GM23338 (cell line): ENCODE measurements around the gene LMX1B. TPM values are rescaled to one million over a fixed set of nuclear protein-coding genes. Genes with fewer than 3 reads are reported as not detected.

Source experiments
- ATAC-seq: fragments of 200-7000 bp; cut with Tn5 transposase; 3 replicates; pipeline ENCODE4 v1.9.1; 2020
- DNase-seq: peaks from one replicate; pipeline ENCODE4 v3.0.0-alpha.2; 2015; ENCODE audit warnings: low spot score
- H2AFZ ChIP-seq: fragments of 200-600 bp; sonication (generic); 2 replicates; pipeline ENCODE4 v1.8.0; 2016; ENCODE audit warnings: antibody characterized with exemption, mild to moderate bottlenecking, moderate library complexity
- H3F3A ChIP-seq: fragments of 200-600 bp; sonication (generic); replicated peaks from 2 replicates; pipeline ENCODE4 v1.8.0; 2017; ENCODE audit warnings: antibody characterized with exemption, mixed run types, low read depth
- H3K27ac ChIP-seq: fragments of 200-600 bp; sonication (generic); 2 replicates; pipeline ENCODE4 v1.6.1; 2016; ENCODE audit warnings: low read depth
- H3K27me3 ChIP-seq: fragments of 200-600 bp; sonication (generic); 2 replicates; pipeline ENCODE4 v1.8.0; 2016; ENCODE audit warnings: mild to moderate bottlenecking, mixed run types, moderate library complexity; ENCODE audit not compliant: insufficient read depth
- H3K36me3 ChIP-seq: fragments of 200-600 bp; sonication (generic); 2 replicates; pipeline ENCODE4 v1.8.0; 2016; ENCODE audit warnings: mild to moderate bottlenecking; ENCODE audit not compliant: insufficient read depth
- H3K4me1 ChIP-seq: fragments of 200-600 bp; sonication (generic); 2 replicates; pipeline ENCODE4 v1.8.0; 2016; ENCODE audit warnings: mild to moderate bottlenecking, moderate library complexity; ENCODE audit not compliant: insufficient read depth
- H3K4me2 ChIP-seq: fragments of 200-600 bp; sonication (generic); 2 replicates; pipeline ENCODE4 v1.7.1; 2017; ENCODE audit warnings: mixed run types
- H3K4me3 ChIP-seq: fragments of 200-600 bp; sonication (generic); 2 replicates; pipeline ENCODE4 v1.6.1; 2016; ENCODE audit warnings: mixed run types
- H3K79me2 ChIP-seq: fragments of 200-600 bp; sonication (generic); replicated peaks from 2 replicates; pipeline ENCODE4 v1.8.0; 2017; ENCODE audit warnings: mild to moderate bottlenecking; ENCODE audit not compliant: insufficient read depth
- H3K9me2 ChIP-seq: fragments of 200-600 bp; sonication (generic); 2 replicates; pipeline ENCODE4 v1.8.0; 2017; ENCODE audit not compliant: insufficient read depth
- H4K20me1 ChIP-seq: fragments of 200-600 bp; sonication (generic); replicated peaks from 2 replicates; pipeline ENCODE4 v1.8.0; 2017; ENCODE audit warnings: mild to moderate bottlenecking; ENCODE audit not compliant: insufficient read depth
- H3K27ac Mint-ChIP-seq: 2 replicates; pipeline ENCODE4 v1.8.0; 2020; ENCODE audit warnings: inconsistent platforms, mild to moderate bottlenecking, moderate library complexity, mixed read lengths
- H3K27me3 Mint-ChIP-seq: 3 replicates; pipeline ENCODE4 v1.8.0; 2022; ENCODE audit warnings: low read depth, mild to moderate bottlenecking, moderate library complexity, mixed read lengths, inconsistent platforms; ENCODE audit not compliant: insufficient read depth, poor library complexity
- H3K36me3 Mint-ChIP-seq: 3 replicates; pipeline ENCODE4 v1.8.0; 2021; ENCODE audit warnings: low read depth, mild to moderate bottlenecking, inconsistent platforms, moderate library complexity, mixed read lengths
- H3K4me1 Mint-ChIP-seq: 3 replicates; pipeline ENCODE4 v1.8.0; 2020; ENCODE audit warnings: mild to moderate bottlenecking, inconsistent platforms, mixed read lengths
- H3K4me3 Mint-ChIP-seq: 3 replicates; pipeline ENCODE4 v1.8.0; 2021; ENCODE audit warnings: moderate library complexity, mild to moderate bottlenecking, inconsistent platforms, mixed read lengths
- H3K9me3 Mint-ChIP-seq: 3 replicates; pipeline ENCODE4 v1.8.0; 2020; ENCODE audit warnings: moderate library complexity, mild to moderate bottlenecking, inconsistent platforms, mixed read lengths
- CREB1 ChIP-seq: fragments of 250-450 bp; sonication (Bioruptor Pico); IDR thresholded peaks from 2 replicates; pipeline ENCODE4 v1.5.0; 2020; ENCODE audit warnings: low read depth, mild to moderate bottlenecking, moderate library complexity
- EZH2phosphoT487 ChIP-seq: fragments of 200-600 bp; sonication (generic); IDR thresholded peaks from one replicate; pipeline ENCODE4 v1.8.1; 2018; ENCODE audit warnings: antibody characterized with exemption; ENCODE audit not compliant: unreplicated experiment
- JUNB ChIP-seq: IDR thresholded peaks from one replicate; pipeline ENCODE4 v1.6.1; 2016; ENCODE audit warnings: antibody characterized with exemption; ENCODE audit not compliant: unreplicated experiment
- NANOG ChIP-seq: IDR thresholded peaks from 2 replicates; pipeline ENCODE4 v1.6.1; 2016; ENCODE audit warnings: antibody characterized with exemption, borderline replicate concordance
- POLR2AphosphoS5 ChIP-seq: IDR thresholded peaks from 2 replicates; pipeline ENCODE4 v1.6.1; 2016; ENCODE audit warnings: antibody characterized with exemption, low read depth
- STAT1 ChIP-seq: IDR thresholded peaks from one replicate; pipeline ENCODE4 v1.6.1; 2016; ENCODE audit warnings: antibody characterized with exemption; ENCODE audit not compliant: unreplicated experiment
- ZNF114 ChIP-seq: fragments of 250-450 bp; sonication (Bioruptor Pico); IDR thresholded peaks from 2 replicates; pipeline ENCODE4 v1.5.0; 2020; ENCODE audit warnings: mild to moderate bottlenecking, moderate library complexity
- ZNF331 ChIP-seq: fragments of 250-450 bp; sonication (Bioruptor Pico); IDR thresholded peaks from 2 replicates; pipeline ENCODE4 v1.5.0; 2020; ENCODE audit warnings: low read depth, mild to moderate bottlenecking, moderate library complexity
- polyA plus RNA-seq: library from polyadenylated mRNA; unstranded; fragments of >200 nt; fragmentation: Nextera tagmentation; extraction: Ambion mirVana; gene quantifications from 2 replicates; pipeline ENCODE4 v1.2.1, GENCODE V29; 2016
- total RNA-seq: library from RNA; depleted of rRNA; stranded (reverse); fragments of >200 nt; shearing (Covaris generic); gene quantifications from 2 replicates; pipeline ENCODE4 v1.2.3, GENCODE V29; 2014
- TF ChIP-seq, protein P1 (sequence below): IDR thresholded peaks from 2 replicates; pipeline ENCODE4 v1.6.1; 2016; ENCODE audit warnings: antibody characterized with exemption
- TF ChIP-seq, protein P2 (sequence below), 2 experiments: fragments of 200-600 bp in 1 of 2; sonication (generic) in 1 of 2; conservative IDR thresholded peaks; 2 replicates each; pipeline versions ENCODE4 v1.5.1 to v1.6.1; 2016 to 2017; ENCODE audit warnings: antibody characterized with exemption in 2 of 2, low read depth in 2 of 2, mild to moderate bottlenecking in 2 of 2, moderate library complexity in 1 of 2
- TF ChIP-seq, protein P3 (sequence below): IDR thresholded peaks from one replicate; pipeline ENCODE4 v1.6.1; 2018; ENCODE audit warnings: antibody characterized with exemption; ENCODE audit not compliant: unreplicated experiment

The LMX1B gene
- total and polyA plus RNA-seq, 2 experiments from 2014 or later: 0.08 to 0.21 TPM

DNA sequence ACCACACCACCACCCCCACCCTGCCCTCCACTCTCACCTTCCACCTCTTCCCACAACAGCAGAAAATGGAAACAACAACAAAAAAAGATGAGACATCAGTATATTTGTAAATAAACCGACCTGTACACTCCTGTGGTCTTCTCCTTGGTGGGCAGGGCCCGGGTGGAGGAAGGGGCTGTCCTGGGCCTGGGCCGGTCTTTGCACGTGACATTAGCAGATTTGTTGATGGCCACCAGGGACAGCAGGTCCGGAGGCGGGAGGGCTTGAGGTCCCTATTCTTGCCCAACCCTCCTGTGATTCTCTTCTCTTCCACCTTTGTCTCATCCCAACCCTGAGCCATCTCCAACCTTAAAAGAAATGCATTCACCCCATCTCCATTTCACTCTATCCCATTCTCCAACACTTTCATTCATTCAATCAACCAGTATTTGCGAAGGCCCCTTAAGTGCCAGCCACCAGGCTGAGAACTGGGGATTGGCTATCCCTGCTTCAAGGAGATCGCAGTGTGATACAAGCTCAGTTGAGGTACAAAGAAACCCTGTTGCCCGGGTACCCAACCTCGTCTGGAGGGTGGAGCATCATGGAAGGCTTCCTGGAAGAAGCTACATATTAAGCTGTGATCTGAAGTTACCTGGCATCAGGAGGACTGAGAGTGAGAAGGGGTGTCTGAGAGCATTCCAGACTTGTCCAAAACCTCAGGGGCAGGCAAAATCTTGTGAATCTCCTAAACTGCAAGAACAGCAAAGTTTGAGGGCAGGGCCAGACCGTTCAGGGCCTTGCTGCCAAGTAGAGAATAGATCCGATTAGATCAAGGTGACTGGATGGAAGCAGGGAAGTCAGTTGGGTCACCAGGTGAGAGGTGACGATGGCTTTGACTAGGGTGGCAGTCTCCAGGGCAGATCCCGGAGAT is 87.4 kb downstream of the LMX1B start:
- H3K4me1 Mint-ChIP-seq: peaks cover 27% of the 10 kb centered on the region
- no peak overlapping the region for H3K27ac Mint-ChIP-seq
- Histone ChIP-seq H3K27me3 (peaks cover 24% of the 10 kb centered on the region), H3K4me2 (no peak overlapping the region), H3F3A (no peaks in the 10 kb centered on the region), H3K27ac (no peak overlapping the region), H4K20me1 (no peaks in the 10 kb centered on the region), H3K79me2 (no peaks in the 10 kb centered on the region), H3K9me2 (no peaks in the 10 kb centered on the region), H3K36me3 (no peaks in the 10 kb centered on the region), H3K4me3 (no peak overlapping the region), H3K4me1 (peaks cover 3% of the 10 kb centered on the region), H2AFZ (no peak overlapping the region)
- ATAC-seq (no peak), DNase-seq (no peak)
- peaks cover 38% of the 10 kb centered on the region for H3K27me3 Mint-ChIP-seq
- H3K4me3 Mint-ChIP-seq: no peak overlapping the region
- H3K36me3 Mint-ChIP-seq: no peaks in the 10 kb centered on the region
- no peaks in the 10 kb centered on the region for H3K9me3 Mint-ChIP-seq
- TF ChIP-seq ZNF114 (no peak), EZH2phosphoT487 (no peak), POLR2AphosphoS5 (no peak), ZNF331 (CRISPR knock-in tag) (no peak), CREB1 (CRISPR knock-in tag) (no peak), STAT1 (no peak)
- TF ChIP-seq, protein P1, sequence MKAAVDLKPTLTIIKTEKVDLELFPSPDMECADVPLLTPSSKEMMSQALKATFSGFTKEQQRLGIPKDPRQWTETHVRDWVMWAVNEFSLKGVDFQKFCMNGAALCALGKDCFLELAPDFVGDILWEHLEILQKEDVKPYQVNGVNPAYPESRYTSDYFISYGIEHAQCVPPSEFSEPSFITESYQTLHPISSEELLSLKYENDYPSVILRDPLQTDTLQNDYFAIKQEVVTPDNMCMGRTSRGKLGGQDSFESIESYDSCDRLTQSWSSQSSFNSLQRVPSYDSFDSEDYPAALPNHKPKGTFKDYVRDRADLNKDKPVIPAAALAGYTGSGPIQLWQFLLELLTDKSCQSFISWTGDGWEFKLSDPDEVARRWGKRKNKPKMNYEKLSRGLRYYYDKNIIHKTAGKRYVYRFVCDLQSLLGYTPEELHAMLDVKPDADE: no peak
- TF ChIP-seq, protein P2, sequence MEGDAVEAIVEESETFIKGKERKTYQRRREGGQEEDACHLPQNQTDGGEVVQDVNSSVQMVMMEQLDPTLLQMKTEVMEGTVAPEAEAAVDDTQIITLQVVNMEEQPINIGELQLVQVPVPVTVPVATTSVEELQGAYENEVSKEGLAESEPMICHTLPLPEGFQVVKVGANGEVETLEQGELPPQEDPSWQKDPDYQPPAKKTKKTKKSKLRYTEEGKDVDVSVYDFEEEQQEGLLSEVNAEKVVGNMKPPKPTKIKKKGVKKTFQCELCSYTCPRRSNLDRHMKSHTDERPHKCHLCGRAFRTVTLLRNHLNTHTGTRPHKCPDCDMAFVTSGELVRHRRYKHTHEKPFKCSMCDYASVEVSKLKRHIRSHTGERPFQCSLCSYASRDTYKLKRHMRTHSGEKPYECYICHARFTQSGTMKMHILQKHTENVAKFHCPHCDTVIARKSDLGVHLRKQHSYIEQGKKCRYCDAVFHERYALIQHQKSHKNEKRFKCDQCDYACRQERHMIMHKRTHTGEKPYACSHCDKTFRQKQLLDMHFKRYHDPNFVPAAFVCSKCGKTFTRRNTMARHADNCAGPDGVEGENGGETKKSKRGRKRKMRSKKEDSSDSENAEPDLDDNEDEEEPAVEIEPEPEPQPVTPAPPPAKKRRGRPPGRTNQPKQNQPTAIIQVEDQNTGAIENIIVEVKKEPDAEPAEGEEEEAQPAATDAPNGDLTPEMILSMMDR (conservative IDR thresholded peaks at IDR 0.05; ENCODE audit: low read depth in 2 of 2): no peak

DNA sequence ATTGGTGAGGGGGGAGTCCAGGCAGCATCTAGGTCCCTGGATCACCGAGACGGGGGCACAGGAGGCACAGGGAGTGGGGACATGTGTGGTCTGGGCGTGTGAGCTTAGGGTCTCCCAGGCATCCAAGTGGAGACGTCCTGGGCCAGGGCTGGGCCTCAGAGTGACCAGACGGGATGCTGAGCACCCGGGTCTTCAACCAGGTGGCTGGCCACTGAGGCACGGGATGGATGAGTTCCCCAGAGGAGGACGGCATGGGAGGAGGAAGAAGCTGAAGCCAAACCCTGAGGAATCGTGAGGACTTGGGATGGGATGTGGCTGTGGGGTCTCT is 88.0 kb downstream of the LMX1B start:
- Histone ChIP-seq H4K20me1 (no peaks in the 10 kb centered on the region), H3K4me1 (peaks cover 3% of the 10 kb centered on the region), H2AFZ (no peak overlapping the region), H3K27ac (no peak overlapping the region), H3K4me3 (no peak overlapping the region), H3K9me2 (no peaks in the 10 kb centered on the region), H3F3A (no peaks in the 10 kb centered on the region), H3K27me3 (peaks cover 26% of the 10 kb centered on the region), H3K79me2 (no peaks in the 10 kb centered on the region), H3K4me2 (no peak overlapping the region), H3K36me3 (no peaks in the 10 kb centered on the region)
- Mint-ChIP-seq H3K27ac (no peak overlapping the region), H3K9me3 (no peaks in the 10 kb centered on the region), H3K27me3 (peaks cover 41% of the 10 kb centered on the region), H3K4me1 (peaks cover 23% of the 10 kb centered on the region), H3K36me3 (no peaks in the 10 kb centered on the region), H3K4me3 (no peak overlapping the region)
- no peak for DNase-seq
- no peak for ATAC-seq
- TF ChIP-seq, protein P1: no peak
- TF ChIP-seq, protein P3, sequence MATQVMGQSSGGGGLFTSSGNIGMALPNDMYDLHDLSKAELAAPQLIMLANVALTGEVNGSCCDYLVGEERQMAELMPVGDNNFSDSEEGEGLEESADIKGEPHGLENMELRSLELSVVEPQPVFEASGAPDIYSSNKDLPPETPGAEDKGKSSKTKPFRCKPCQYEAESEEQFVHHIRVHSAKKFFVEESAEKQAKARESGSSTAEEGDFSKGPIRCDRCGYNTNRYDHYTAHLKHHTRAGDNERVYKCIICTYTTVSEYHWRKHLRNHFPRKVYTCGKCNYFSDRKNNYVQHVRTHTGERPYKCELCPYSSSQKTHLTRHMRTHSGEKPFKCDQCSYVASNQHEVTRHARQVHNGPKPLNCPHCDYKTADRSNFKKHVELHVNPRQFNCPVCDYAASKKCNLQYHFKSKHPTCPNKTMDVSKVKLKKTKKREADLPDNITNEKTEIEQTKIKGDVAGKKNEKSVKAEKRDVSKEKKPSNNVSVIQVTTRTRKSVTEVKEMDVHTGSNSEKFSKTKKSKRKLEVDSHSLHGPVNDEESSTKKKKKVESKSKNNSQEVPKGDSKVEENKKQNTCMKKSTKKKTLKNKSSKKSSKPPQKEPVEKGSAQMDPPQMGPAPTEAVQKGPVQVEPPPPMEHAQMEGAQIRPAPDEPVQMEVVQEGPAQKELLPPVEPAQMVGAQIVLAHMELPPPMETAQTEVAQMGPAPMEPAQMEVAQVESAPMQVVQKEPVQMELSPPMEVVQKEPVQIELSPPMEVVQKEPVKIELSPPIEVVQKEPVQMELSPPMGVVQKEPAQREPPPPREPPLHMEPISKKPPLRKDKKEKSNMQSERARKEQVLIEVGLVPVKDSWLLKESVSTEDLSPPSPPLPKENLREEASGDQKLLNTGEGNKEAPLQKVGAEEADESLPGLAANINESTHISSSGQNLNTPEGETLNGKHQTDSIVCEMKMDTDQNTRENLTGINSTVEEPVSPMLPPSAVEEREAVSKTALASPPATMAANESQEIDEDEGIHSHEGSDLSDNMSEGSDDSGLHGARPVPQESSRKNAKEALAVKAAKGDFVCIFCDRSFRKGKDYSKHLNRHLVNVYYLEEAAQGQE: no peak
- TF ChIP-seq CREB1 (CRISPR knock-in tag) (no peak), POLR2AphosphoS5 (no peak), STAT1 (no peak), EZH2phosphoT487 (no peak), JUNB (no peak), NANOG (no peak)
- TF ChIP-seq, protein P2 (conservative IDR thresholded peaks at IDR 0.05; ENCODE audit: low read depth in 2 of 2): no peak
